GM08714 (cell line): ENCODE data around the gene TBRG4.

Source experiments
- H3K4me3 ChIP-seq: fragments of 200-500 bp; sonication (Bioruptor generic); 2 replicates; pipeline ENCODE4 v1.5.1; 2014; ENCODE audit warnings: mild to moderate bottlenecking, low read length, inconsistent platforms
- ZNF274 ChIP-seq: IDR thresholded peaks from 2 replicates; pipeline ENCODE4 v1.6.1; 2012; ENCODE audit warnings: mild to moderate bottlenecking, low read depth, low read length

TBRG4 gene

DNA sequence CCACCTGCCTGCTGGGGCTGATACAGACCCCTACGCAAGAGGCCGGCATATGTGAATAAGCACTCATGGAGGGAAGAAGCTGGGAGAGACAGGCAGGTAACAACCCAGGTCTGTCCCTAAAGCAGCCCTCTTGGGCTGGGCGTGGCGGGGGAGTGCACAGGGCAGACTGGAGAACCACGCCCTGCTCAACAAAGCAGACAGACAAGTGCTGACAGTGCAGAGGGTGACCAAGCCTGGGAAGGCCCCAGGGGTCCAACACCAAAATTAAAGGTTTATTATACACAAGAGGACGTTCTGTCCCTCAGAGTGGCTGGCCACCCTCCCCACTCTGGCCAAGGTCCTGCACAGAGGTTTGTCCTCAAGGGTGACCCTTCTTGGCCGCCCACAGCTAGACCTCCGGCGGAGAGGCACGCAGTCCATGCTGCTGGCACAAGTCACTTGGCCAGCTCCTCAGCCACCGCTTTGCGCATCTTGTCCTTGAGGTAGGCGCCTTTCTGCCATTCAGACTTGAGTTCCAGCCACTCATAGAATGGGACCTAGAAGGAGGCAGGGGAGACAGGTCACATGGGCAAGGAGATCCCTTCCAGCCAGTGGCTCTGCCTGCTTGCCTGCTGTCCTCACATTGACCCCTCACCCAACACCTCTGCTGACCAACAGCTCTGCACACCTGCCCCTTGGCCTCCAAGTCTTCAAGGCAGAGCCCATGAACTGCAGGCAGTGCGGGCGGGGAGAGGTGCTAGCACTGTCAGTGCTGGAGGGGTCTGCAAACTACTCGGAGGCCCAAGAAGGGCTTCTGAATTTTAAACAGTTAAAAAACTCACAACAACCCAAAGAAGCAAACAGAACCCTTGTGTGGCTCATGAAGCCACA lies 11.4 kb downstream of the TBRG4 start:
- TF ChIP-seq ZNF274 = no peak
- H3K4me3 ChIP-seq = no peak overlapping the region

DNA sequence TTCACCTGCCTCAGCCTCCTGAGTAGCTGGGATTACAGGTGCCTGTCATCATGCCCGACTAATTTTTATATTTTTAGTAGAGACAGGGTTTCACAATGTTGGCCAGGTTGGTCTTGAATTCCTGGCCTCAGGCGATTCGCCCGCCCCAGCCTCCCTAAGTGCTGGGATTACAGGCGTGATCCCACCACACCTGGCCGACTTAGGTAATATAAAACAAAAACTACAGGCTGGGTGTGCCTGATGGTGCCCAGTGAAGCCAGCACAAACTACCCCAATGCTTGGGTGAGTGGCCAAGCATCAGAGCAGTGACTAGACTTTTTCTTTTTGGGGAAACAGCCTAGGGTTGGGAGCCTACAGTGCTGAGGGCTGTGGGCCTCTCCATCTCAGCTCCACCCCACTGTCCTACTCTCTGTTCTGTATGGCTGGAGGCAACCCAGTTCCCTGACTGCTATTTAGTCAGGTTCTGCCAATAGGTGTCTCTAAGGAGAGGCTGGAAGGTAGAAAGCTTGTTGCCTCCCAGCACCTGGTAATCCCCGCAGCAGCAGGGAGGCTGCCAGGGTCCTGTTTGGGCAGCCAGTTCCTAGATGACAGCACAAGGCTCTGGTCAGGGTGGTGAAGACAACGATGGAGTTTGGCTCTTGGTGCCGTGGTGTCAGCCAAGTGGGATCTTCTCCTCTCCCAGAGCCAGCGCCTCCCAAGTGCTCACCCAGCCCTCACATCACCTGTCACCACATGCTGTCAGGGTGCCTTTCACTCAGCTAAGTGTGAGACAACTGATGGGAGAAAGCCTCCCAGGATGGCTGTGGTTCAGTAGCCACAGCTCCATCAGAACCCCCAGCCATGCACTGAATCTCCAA lies 12.3 kb downstream of the TBRG4 start:
- H3K4me3 ChIP-seq = no peak overlapping the region
- TF ChIP-seq ZNF274 = no peak

GRCh38 chr7:45092931-45093235 lies 18.6 kb downstream of the TBRG4 start:
- no peak overlapping the region for H3K4me3 ChIP-seq
- TF ChIP-seq ZNF274 = no peak

GRCh38 chr7:45092100-45092930 lies 19.2 kb downstream of the TBRG4 start:
- TF ChIP-seq ZNF274 = no peak
- no peak overlapping the region for H3K4me3 ChIP-seq

DNA sequence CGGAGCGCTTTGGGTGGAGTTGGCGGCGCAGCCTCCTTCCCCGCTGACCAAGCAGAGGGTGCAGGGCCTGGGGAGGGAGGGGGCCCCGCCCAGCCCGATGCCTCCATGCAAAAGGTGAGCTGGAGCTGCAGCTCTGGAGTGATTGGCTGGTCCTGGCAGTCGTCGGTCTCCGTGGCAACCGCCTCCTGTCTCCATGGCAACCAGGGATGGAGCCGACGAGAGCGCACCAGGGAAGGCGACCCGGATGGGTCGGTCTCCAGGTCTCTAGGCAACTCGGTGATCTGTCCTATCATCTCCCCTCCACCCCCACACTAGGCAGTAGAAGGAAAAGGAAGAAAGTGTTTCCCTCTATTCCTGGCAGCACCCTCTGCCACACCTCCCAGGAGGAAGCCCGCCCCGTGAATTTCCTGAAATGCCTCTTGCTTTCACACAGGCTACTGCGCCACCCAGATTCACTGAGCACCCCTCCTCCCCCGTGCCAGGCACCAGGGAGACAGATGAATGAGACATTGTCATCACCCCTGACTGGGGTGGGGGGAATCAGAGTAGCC lies 22.1 kb downstream of the TBRG4 start:
- no peak for TF ChIP-seq ZNF274
- no peak overlapping the region; the same call in 1 of the 2 replicates for H3K4me3 ChIP-seq

DNA sequence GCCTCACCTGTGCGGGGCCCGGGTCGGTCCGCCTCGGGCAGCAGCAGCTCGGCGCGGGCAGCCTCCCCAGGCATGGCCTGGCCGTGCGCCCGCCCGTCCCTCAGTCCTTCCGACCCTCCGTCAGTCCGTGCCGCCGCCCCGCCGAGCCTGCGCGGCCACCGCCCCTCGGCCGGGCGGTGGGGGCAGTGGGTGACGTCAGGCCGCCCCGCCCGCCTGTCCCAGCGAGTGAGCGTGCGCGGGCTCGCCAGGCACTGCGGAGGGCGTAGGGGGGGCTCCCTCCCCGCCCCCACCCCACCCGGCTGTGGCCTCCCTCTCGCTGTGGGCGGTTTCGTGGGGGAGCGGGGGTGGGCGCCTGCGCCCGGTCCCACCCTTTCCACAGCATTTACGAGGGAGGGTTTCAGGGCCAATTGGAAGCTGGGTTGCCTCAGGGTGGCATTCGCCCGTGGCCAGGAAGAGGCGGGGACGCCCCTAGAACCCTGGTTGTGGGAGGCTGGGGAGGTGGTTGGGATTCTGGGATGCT lies 22.6 kb downstream of the TBRG4 start, which contains the start of gene NACAD:
Gene NACAD (minus strand): TSS at position 149 of the 520 bp plus-strand sequence. CDS start 75 bp downstream, at position 74.
- H3K4me3 ChIP-seq = peak within 1 kb of the TSS; percentile 37; the same call in 1 of the 2 replicates
- no peak for TF ChIP-seq ZNF274

DNA sequence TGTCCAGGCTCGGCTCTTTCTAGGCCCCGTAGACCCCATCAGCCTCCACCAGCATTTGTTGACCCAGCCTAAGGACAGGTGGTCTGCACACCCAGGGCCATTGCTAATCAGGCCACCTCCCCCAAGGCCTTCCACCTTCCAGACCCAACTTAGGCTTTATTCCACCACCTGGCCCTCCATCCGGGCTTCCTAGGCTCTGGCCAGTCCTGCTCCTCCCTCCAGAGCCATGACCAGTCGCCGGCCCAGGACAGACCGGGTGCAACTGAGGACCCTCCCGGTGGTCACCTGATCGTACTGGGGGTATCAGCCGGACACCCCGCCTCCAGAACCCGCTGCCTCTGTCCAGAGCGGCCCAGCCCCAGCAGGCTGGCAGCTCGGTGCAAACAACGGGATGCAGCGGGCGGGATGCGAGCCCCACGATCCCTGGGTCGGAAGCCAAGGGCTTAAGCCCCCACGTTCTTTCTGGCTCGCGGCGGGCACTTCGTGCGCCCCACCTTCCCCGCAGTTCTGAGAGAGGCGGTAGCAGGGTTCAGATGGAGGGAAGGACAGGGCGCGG lies 23.3 kb downstream of the TBRG4 start:
- no peak overlapping the region for H3K4me3 ChIP-seq
- TF ChIP-seq ZNF274 = no peak

DNA sequence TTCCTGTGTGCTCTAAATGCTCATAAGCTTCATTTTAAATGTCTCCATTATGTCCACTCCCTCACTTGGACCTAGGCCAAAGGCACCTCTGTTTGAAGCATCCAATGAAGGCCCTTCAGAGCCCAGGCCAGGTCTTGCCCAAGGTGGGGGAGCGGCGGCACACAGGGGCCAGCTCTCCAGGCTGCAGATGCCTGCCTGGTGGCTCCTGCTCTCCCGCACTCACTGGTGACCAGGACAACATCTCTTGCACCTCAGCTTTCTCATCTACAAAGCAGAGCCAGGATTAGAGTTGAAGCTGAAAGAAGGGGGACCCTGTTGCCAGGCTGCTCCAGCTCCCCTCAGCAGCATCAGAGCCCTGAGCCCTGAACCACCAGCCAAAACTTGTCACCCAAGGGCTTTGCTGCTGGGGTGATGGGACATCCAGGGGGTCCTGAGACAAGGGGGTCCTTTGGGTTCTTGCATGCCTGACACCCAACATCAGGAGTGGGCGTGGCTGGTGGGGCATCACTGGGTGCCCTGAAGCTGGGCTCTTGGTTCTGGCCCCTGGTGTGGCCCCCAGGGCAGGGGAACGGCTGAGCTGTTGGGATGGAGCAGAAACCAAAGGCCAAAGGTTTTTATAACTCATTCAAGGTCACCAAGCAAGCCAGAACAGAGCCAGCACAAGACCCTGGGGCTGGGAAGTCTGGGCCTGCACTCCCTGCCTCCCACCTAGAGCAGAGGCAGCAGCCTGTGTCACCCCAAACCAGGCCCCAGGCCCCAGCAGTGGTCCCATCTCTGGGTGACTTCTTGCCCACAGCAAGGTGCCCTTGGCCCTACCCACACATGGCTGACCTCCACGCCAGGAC lies 24.0 kb downstream of the TBRG4 start:
- no peak for TF ChIP-seq ZNF274

DNA sequence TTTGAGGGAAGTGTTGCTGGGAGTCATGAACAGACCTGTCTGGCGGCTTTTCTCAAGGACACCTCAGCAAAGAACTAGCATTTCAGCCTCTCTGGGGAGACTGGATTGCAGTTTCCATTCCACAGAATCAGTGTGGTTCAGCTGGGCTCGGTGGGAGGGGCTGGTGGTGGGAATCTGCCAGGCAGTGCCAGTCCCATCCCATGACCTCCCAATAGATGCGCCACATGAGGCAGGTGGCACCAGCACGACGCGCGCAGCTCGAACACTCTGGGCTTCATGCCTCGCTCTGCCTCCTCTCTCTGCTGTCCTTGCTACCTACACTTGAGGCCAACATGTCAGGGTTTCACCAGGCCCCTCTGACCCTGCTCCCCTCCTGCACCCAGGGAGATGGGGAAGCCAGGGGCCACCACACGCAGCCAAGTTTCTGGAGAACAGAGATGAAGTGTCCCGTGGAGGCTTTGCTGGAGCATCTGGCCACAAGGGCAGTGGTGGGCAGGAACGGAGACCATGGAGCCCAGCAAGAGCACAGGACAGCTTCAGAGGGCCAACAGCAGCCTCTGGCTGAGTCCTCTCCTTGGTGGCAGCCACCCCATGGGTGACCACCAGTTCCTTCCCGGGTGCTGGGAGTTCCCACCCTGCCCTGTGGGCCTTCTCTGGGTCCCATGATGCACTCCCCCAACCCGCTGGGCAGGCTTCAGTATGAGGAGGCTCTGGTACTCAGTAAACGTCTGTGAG lies 25.0 kb downstream of the TBRG4 start:
- TF ChIP-seq ZNF274 = no peak
- H3K4me3 ChIP-seq = no peak overlapping the region

More for the DNA sequence above, 24.0 kb downstream of the TBRG4 start:
- H3K4me3 ChIP-seq = no peak overlapping the region

- no peak overlapping the region for H3K4me3 ChIP-seq
- no peak for TF ChIP-seq ZNF274
These were observed 25.8 kb downstream of the TBRG4 start for GRCh38 chr7:45085619-45086200.

DNA sequence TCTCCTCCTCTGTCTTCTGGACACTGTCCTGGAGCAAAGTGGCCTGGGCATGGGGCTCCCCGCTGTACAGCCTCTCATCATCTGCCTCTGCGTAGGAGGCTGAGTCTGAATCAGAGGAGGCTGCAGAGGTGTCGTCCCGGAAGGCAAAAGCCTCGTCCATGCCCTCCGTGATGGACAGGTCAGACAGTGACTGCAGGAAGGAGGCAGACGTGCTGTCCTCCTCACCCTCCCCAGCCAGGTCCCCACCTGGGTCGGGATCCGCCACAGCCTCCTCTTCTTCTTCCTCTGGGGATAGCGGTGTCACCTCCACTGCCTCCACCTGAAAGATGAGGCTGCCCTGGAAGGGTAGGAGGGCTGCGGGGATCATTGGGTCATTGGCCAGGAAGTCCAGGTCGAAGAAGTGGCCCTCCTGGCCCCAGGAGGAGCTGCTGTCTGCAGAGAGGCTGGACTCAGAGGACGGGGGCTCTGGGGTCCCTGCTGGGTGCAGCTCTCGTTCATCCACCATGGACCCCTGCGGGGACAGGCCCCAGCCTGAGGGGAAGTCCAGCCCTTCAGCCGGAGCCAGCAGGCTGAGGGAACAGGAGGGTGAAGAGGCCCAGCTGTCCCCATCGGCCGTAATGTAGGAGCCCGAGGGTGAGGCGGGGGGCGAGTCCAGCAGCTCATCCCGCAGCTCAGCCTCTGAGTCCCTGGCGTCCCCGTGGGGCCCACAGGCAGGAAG lies 26.4 kb downstream of the TBRG4 start:
- H3K4me3 ChIP-seq = no peak overlapping the region

DNA sequence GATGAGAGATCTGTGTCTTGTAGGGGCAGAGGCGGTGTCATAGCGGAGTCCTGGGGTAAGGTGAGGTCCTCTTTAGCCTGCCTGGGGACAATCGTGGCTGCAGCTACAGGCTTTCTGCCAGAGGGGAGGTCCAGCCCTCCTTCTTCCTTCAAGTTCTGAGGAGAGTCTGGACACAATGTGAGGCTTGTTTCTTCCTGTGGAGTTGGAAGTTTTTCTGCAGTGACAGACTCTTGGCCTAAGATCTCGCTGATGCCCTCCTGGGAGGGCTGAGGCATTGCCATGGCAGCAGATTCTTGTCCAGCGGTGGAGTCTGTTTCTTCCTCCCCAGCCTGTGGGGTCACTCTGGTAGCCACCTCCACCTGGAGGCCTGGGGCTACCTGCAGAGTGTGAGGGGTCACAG lies 27.2 kb downstream of the TBRG4 start:
- no peak for TF ChIP-seq ZNF274
- no peak overlapping the region for H3K4me3 ChIP-seq

More for the DNA sequence above, 26.4 kb downstream of the TBRG4 start:
- no peak for TF ChIP-seq ZNF274
